Activated gamma-delta T cell treated with anti-CD3 and anti-CD28 coated beads, Interleukin-2, amount 50 U/mL, for 16 hours (primary cell): Measurements from ENCODE around the gene ACTR3C.

Experiments
- DNase-seq: peaks from one replicate; pipeline ENCODE4 v3.0.0-alpha.2; 2020; ENCODE audit warnings: low read depth

Gene ACTR3C

DNA sequence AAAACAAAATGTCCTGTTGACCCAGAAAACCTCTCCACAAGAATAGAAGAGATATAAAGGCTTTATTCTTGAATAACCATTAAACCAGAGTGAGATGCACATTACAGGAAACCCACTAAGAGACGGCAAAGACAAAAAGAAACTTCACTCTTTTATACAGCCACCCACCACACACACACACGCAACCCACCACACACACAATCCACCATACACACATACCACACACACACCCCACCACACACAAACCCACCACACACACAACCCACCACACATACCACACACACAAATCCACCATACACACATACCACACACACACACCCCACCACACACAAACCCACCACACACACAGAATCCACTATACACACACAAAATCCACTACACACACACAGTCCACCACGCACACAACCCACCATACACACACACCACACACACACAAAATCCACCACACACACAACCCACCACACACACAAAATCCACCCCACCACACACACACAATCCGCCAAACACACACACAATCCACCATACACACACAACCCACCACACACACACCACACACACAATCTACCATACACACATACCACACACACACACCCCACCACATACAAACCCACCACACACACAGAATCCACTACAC lies 35.8 kb upstream of the ACTR3C start:
- DNase-seq = no peak

DNA sequence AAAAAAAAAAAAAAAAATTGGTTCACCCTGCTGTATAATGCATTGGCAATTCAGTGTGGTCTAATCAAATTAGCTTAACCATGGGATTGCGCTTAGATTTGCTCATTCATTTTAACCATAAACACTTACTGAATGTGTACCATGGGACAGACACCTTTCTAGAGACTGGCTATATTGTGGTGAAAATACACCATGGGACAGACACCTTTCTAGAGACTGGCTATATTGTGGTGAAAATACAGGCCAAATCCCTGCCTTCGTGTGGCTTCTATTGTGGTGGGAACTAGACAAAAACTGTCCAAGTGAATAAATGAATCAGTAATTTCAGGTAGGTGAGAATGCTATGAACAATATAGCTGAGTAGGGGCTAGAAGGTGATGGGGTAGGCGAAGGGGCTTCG lies 35.1 kb upstream of the ACTR3C start:
- DNase-seq = no peak

DNA sequence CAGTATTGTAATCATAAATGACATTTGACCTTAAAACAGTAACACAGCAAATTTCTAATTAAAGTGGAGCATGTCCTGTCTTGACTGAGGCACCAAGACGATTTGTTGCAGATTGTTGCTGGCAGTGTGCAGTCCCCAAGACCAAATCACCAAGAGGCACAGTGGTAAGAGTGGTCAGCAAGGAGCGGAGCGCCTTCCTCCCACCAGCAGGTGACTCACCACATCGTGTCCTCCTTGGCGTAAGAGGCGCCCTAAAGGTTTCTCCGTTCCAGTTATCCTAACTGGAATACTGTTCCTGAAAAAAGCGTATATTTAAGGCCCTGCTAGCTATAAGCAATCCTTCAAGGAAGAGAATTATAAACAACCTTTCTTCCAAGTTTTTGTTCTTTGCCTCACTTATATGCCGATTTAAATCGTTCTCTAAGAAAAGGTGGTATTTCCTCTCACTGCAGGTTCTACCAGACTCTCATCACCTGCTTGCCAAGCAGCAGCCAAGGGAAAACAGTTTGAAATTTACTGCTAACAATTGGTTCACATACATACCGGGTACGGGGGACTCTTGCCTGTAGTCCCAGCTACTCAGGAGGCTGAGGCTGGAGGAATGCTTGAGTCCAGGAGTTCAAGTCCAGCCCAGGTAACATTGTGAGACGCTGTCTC lies 34.6 kb upstream of the ACTR3C start:
- DNase-seq = no peak

DNA sequence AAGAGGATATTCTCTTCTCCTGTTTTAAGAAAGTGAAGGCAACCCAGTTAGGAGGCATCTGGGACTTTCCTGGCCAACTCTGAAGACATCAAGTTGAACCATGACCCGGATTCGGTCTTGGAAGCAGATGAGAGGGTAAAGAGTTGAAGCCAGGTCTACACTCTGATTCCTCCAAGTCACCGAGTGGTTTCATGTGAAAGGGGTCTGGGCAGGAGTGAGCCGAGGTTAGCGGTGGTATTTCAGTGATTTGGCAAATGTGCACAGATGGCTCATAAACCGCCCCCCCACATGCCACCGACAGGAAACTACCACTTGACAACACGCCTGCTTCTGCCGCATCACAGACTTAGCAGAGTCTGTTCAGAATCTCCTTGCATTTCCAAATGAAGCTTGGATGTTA lies 33.9 kb upstream of the ACTR3C start:
- DNase-seq = peak; percentile 61

DNA sequence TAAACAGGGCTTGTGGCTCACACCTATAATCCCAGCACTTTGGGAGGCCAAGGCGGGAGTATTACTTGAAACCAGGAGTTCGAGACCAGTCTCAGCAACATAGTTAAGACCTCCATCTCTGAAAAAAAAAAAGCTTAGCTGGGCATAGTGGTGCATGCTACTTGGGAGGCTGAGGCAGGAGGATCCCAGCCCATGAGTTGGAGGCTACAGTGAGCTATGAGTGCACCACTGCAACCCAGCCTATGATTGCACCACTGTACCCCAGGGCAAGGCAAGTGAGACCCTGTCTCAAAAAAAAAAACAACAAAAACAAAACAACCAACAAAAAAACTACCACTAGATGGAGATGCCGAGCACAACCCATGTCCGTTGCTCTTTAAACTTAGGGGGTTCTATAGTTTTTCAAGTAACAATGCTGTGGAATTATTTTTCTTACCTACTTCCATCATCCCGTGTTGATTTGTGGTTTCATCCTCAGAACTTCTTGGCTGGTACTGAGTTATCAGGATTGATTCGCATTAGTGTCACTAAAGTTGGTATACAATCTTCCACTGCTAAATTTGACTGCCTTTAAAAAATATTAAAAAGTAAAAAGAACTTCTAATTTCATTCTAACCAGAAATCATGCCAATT lies 33.0 kb upstream of the ACTR3C start:
- no peak for DNase-seq

DNA sequence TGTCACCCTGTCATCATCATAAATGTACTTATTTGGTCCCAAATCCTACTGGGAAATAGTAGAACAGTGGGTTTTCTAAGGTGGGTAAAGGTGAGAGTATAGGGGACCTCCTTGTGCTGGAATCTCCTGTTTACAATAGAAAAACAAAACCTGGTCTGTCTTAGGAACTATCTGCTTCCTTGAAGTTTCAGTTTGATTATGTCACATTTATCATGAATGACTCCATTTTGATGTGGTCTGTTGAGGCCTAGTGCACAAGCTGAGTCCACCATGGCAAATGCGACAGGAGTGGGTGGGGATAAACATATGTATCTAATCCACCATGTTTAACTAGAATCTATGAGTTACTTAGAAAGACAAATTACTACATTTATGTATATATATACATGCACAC lies 32.3 kb upstream of the ACTR3C start:
- DNase-seq = no peak

DNA sequence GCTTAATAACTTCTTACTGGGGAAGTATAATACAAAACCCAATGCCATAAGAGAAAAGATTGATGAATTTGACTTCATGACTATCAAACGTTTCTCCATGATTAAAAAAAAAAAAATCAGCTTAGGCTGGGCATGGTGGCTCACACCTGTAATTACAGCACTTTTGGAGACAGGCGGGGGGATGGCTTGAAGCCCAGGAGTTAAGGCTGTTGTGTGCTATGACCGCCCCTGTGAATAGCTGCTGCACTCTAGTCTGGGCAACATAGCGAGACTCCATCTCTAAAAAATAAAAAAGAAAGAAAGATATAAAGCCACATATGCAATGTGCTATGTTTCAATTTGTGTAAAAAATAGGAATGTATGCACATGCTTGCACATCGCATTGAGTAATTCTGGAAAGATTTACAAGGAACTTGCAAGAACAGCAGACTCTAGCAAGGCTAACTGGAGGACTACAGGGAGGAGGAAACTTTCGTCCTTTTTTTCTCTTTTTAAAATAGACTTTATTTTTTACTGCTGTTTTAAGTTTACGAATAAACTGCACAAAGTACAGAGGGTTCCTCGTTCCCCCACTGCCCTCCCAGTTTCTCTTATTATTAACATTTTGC lies 28.3 kb upstream of the ACTR3C start:
- no peak for DNase-seq

DNA sequence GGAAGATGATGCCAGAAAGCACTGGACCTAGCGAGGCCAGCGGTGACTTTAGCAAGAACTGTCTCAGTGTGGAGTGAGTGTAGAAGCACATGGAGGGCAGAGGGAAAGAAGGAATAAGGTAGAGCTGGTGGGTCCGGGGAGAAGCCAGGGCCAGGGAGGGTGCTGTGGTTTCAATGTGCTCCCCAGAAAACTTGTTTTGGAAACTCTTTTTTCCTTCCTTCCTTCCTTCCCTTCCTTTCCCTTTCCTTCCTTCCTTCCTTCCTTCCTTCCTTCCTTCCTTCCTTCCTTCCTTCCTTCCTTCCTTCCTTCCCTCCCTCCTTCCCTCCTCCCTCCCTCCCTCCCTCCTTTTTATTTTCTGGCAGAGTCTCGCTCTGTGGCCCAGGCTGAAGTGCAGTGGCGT lies 23.6 kb upstream of the ACTR3C start:
- DNase-seq = no peak

DNA sequence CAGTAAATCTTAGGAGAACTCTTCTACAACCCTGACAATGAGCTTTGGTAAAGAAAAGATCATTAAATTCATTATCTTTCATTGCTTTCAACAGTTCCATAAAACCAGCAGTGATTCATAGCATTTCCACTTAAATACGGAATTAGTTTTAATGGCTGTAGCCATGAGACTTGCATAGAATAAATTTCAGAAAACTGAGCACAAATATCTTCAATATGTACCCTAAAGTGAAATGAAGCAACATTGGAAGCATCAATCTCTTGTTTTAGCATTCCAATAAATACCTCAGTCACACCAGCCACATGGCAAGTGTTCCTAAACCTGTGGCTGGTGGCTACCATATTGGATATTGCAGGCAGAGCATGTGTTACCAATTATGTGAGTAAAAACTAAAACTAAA lies 21.7 kb upstream of the ACTR3C start:
- no peak for DNase-seq

DNA sequence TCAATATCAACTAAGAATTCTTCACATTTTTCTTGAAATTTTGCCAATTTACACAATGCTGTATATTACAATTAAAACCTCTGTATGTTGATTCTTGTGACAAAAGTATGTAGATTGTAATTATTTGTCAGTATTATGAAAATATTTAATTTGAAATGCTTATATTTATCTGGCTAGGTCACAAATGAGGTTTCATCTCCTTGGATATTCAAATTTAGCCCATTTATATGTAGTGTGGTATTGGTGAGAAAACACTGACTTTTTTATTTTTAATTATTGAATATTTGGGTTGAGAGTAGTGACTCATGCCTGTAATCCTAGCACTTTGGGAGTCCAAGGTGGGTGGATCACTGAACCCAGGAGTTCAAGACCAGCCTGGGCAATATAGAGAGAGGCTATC lies 21.0 kb upstream of the ACTR3C start:
- DNase-seq = no peak

DNA sequence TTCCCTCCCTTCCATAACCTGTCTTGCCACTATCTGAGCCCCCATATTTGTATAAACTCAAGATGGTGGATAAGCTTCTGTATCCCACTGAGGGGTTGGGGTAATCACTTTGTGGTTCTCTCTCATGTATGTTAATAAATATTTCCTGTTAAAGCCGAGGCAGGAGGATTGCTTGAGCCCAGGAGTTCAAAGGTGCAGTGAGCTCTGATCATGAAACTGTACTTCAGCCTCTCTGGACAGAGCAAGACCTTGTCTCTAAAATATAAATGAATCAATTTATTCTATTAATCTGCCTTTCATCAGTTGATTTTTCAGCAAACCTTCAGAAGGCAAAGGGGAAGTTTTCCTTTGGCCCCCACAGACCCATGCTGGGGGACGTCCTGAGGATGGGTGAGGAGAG lies 19.9 kb upstream of the ACTR3C start:
- DNase-seq = no peak

DNA sequence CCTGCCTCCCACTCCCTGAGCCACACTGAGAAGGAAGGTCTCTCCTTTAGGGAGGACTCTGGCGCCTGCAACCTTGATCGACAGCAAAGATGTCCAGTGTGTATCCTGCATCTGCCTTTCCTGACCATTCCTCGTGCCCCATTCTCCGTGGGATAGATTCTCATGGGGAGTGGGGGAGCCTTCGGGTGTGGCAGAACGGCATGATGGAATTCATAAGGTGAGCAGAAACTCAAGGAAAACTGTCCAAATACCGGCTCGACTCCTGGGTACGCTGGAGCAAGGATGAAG lies 18.7 kb upstream of the ACTR3C start:
- DNase-seq = no peak

DNA sequence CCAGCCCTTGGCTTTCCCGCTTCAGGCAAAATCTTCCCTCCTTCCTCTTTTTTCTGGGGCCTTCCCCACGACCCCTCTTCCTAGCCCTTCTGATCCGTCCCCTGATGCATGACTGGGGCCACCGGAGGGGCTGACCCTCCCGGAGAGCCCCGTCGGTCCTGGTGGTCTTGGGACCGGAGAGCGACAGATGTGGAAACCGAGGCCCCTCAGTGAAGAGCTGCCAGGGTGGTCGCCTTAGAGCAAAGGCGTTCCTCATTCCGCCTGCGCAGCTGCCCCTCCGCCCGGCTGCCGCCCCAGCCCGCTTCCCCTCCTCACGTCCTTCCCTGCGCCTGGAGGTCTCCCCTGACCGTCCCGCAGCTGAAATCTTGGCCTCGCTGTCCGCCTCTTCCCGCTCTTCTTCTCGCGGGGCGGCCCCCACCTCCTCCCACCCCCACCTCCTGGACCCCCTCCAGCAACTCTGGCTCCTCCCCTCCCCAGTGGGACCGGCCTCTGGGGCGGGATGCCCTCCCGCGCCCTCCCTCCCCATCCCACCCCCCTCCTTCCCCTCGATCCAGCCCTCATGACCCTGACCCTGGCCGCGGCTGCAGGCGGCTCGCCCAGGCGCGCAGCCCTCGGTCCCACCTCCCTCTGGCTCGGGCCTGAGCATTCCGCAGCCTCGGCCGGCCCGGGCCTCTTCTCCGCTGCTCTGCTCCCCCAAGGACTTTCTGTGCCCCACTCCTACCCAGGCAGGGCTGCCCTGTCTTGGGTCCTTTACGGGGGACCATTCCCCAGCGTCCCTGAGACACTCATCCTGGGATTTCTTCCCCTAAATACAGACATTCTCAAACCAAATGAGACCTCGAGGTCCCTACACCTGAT lies 18.1 kb upstream of the ACTR3C start, which contains the start of gene RARRES2:
RARRES2 (minus strand) TSS at position 367 of the 858 bp plus-strand sequence. CDS start 1,020 bp downstream, outside the sequence.
- no peak for DNase-seq

DNA sequence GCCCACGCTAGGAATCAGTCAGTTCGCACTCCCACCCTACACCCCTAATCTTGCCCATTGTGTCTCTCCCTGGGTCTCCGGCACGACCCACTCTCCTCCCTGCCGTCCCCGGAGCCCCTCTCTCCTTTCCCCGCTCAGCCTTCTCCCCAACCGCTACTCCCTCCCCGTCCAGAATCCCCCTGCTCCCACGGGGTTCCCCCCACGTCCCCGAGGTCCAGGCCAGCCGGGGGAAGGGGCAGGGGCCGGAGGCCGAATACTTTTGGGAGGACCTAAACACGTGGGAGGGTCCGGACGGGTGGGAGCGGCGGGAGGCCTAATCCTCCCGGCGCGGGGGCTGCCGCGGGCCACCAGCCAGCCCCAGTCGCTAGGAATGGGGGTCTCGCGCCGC lies 17.5 kb upstream of the ACTR3C start:
- DNase-seq = no peak

DNA sequence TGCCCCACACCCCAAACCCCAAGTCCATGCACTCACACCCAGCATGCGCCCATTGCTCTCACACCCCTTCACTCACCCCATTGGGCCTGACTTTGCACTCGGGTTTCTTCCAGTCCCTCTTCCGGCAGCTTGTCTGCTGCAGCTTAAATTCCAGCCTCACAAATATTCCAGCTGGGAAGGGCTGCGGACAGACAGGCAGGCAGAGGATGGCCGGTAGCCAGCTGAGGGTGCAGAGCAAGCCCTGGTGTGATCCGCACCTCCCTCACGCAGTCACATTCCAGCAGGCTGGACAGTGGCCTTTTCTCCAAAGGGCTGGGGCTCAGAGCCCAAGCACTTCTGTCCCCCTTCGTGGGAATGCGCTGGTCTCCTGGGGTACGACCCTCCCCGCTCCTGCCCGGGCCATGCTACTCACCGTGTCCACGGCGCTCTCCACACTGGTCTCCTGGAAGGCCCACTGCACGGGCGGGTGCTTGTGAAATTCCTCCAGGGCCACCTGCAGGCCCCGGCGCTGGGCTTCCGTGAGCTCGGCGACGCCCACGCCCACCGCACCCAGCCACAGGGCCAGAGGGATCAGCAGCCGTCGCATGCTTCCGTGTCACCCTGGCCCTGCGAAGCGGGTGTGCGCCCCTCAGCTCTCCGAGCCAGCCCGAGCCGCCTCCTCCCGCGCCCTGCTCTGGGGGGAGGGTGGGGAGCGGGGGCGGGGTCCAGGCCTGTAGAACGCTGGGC lies 16.8 kb upstream of the ACTR3C start:
- DNase-seq = no peak

DNA sequence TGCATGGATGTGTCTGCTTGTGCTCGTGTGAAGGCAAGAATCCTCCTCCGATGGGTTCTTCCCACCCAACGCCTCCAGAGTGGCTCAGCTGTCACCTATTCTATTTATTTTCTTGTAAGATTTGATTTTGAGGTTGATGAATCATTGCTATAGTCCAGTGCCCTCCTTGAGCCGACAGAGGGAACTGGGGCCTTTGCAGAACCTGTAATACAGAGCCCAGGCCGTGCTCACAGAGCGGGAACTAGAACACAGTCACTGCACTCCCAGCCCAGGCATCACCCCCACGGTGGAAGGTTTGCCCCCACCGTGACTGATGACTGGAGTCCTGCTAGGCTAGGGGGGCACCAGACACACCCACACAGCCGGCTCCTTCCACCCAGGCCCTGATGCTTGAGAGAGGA lies 16.1 kb upstream of the ACTR3C start:
- no peak for DNase-seq

DNA sequence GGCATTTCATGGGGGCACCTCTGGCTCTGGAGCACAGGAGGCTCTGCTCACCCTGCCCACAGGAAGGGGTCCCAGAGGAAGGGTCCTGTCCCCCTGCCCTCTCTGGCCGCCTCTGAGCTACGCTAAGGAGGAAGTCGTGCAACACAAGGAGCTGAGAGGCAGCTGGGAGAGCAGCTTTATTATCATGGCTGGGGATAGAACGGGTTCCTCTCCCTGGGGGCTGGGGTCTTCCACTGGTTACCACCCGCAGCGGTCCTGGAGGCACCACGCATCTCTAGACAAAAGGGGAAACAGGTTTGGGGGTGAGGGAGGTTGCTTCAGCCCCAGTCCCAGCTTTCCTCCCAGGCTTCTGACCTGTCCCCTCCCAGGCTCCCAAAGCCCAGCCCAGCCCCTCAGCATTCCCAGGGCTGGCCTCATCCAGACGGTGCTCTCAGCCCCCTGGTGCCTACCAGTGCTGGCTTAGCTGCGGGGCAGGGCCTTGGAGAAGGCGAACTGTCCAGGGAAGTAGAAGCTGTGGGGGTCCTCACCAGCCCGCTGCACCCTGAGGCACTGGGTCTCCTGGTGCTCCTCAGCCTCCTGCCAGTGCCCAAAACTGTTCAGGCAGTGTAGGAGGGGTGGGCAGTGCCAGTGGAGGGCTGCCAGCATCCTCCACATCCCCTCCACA lies 15.0 kb upstream of the ACTR3C start:
- DNase-seq = no peak

DNA sequence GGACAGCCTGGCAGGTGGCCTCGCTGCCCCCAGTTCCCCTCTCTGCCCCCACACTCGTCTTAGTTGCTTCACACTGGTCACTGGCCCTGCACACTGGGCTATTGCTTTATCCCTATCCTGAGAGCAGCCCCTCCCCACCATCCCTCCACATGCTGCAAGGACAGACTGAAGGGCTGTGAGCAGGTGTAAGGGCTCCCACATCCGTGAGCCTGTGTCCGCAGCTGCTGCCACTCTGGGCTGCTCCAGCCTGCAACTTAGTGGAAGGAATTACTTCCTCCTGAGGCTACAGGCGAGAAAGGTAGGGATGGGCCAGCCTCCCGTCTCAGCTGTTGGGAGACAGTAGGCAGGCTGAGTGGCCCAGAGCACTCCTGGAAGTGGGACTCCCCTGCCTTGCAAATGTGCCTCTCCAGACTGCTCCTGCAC lies 14.3 kb upstream of the ACTR3C start:
- DNase-seq = no peak

DNA sequence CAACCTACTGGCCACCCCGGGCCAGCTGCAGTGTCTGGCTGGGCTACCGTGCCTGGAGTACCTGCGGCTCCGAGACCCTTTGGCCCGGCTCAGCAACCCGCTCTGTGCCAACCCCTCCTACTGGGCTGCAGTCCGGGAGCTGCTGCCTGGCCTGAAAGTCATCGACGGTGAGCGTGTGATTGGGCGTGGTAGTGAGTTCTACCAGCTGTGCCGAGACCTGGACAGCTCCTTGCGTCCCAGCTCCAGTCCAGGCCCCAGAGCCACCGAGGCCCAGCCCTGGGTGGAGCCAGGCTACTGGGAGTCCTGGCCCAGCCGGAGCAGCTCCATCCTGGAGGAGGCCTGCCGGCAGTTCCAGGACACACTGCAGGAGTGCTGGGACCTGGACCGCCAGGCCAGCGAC lies 13.8 kb upstream of the ACTR3C start:
- DNase-seq = no peak

DNA sequence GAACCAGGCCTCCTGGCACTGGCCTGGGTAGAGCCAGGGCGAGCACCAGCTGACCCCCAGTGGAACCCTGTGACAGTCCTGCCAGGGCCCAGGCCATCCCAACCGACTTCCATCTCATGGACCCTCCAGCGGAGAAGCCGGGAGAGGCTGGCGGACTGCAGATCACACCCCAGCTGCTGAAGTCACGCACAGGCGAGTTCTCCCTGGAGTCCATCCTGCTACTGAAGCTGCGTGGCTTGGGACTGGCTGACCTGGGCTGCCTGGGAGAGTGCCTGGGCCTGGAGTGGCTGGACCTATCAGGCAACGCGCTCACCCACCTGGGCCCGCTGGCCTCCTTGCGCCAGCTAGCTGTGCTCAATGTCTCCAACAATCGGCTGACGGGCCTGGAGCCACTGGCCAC lies 13.4 kb upstream of the ACTR3C start:
- DNase-seq = no peak

DNA sequence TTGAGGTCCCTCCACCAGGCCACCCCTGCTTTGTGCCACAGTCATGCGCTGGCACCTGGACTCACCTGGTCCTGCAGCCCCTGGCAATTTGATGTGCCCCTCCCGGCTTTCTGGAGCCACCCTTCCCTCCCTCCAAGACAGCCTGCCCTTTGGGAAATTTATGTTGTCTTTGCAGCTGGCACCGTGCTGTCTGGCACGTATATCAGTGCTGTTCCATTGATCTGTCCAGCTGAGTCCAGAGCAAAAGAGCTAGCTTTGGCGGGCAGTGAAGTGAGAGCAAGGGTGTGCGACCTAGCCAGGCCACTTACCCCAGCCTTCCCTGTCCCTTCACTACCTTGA lies 12.4 kb upstream of the ACTR3C start:
- DNase-seq = no peak
